Endothelial cell of umbilical vein (primary cell): ENCODE measurements around the gene FAM114A2. TPM values are rescaled to one million over a fixed set of nuclear protein-coding genes. Genes with fewer than 3 reads are reported as not detected.

Source experiments
- BruUV-seq: library from RNA; stranded (reverse); fragments of 400-500 nt; replicated peaks from 2 replicates; lab custom pipeline; 2021; lab: Mats Ljungman, UMichigan
- CTCF ChIA-PET: fragments of 300-600, 350-600 bp; sonication (Branson Sonifier 250); formaldehyde crosslinking; loops from one replicate; lab custom pipeline; 2021; ENCODE audit warnings: antibody characterized with exemption, inconsistent platforms; lab: Charles Lee
- POLR2A ChIA-PET: fragments of 300-600, 350-600 bp; sonication (Branson Sonifier 250); formaldehyde crosslinking; loops from one replicate; lab custom pipeline; 2021; ENCODE audit warnings: antibody characterized with exemption, inconsistent platforms; lab: Charles Lee
- DNase-seq: peaks from one replicate; pipeline ENCODE4 v3.0.0-alpha.2; 2011; ENCODE audit warnings: low read depth, low spot score
- FAIRE-seq: peaks from 2 replicates; lab custom pipeline; 2011; peaks lifted over from hg19 to GRCh38; lab: Jason Lieb, UNC
- H2AFZ ChIP-seq: 2 replicates; pipeline ENCODE4 v1.6.0; 2012; ENCODE audit warnings: low read depth, low read length, control low read depth, inconsistent platforms
- H3K27ac ChIP-seq: 2 replicates; pipeline ENCODE4 v1.5.1; 2011; ENCODE audit warnings: low read depth, mild to moderate bottlenecking, control low read depth, low read length, moderate library complexity; ENCODE audit not compliant: insufficient read depth
- H3K27me3 ChIP-seq, 2 experiments: 2 replicates each; pipeline versions ENCODE4 v1.6.0 to v1.6.1; 2011; ENCODE audit warnings: low read length in 2 of 2, mixed read lengths in 1 of 2; ENCODE audit not compliant: control insufficient read depth in 2 of 2, insufficient read depth in 2 of 2
- H3K36me3 ChIP-seq, 2 experiments: 2 replicates in 1 of 2; 3 replicates in 1 of 2; pipeline ENCODE4 v1.5.1; 2011; ENCODE audit warnings: low read length in 2 of 2, mild to moderate bottlenecking in 1 of 2, moderate library complexity in 1 of 2; ENCODE audit not compliant: control insufficient read depth in 2 of 2, insufficient read depth in 2 of 2; ENCODE audit errors: extremely low read depth in 1 of 2
- H3K4me1 ChIP-seq: 3 replicates; pipeline ENCODE4 v1.5.1; 2011; ENCODE audit warnings: mild to moderate bottlenecking, low read length; ENCODE audit not compliant: control insufficient read depth, insufficient read depth; ENCODE audit errors: extremely low read depth
- H3K4me2 ChIP-seq: 2 replicates; pipeline ENCODE4 v1.6.1; 2011; ENCODE audit warnings: low read length, control low read depth, mixed read lengths; ENCODE audit not compliant: insufficient read depth
- H3K4me3 ChIP-seq, 3 experiments: fragments of 200-600 bp in 1 of 3; sonication (generic), shearing (Covaris generic) in 1 of 3; replicated peaks in 1 of 3; 2 replicates each; pipeline ENCODE4 v1.5.1; 2011 to 2016; ENCODE audit warnings: control low read depth in 3 of 3, low read length in 3 of 3, mild to moderate bottlenecking in 2 of 3, inconsistent platforms in 1 of 3, low read depth in 1 of 3, moderate library complexity in 1 of 3; ENCODE audit not compliant: insufficient read depth in 1 of 3
- H3K79me2 ChIP-seq: 2 replicates; pipeline ENCODE4 v1.6.0; 2012; ENCODE audit warnings: low read length, inconsistent platforms; ENCODE audit not compliant: control insufficient read depth, insufficient read depth
- H3K9ac ChIP-seq: replicated peaks from 2 replicates; pipeline ENCODE3; 2011; ENCODE audit warnings: low read length, control low read depth; ENCODE audit not compliant: insufficient read depth; ENCODE audit errors: extremely low read depth
- H3K9me1 ChIP-seq: replicated peaks from 3 replicates; pipeline ENCODE4 v1.6.0; 2011; ENCODE audit warnings: mild to moderate bottlenecking, low read length; ENCODE audit not compliant: control insufficient read depth, insufficient read depth; ENCODE audit errors: extremely low read depth
- H3K9me3 ChIP-seq: replicated peaks from 2 replicates; pipeline ENCODE4 v1.5.1; 2012; ENCODE audit warnings: low read length, inconsistent platforms; ENCODE audit not compliant: control insufficient read depth, insufficient read depth
- H4K20me1 ChIP-seq: replicated peaks from 2 replicates; pipeline ENCODE3; 2011; ENCODE audit warnings: mild to moderate bottlenecking, low read length; ENCODE audit not compliant: control insufficient read depth, insufficient read depth; ENCODE audit errors: extremely low read depth
- EZH2 ChIP-seq: IDR thresholded peaks from 2 replicates; pipeline ENCODE4 v1.6.1; 2012; ENCODE audit warnings: borderline replicate concordance, low read depth, mild to moderate bottlenecking, moderate library complexity, low read length, inconsistent platforms; ENCODE audit not compliant: severe bottlenecking
- FOS ChIP-seq: IDR thresholded peaks from 2 replicates; pipeline ENCODE4 v1.6.1; 2011; ENCODE audit warnings: mild to moderate bottlenecking, low read length, moderate library complexity, borderline replicate concordance; ENCODE audit not compliant: insufficient read depth
- GATA2 ChIP-seq: IDR thresholded peaks from 2 replicates; pipeline ENCODE4 v1.7.0; 2011; ENCODE audit warnings: low read depth, mild to moderate bottlenecking, moderate library complexity, mixed read lengths, low read length; ENCODE audit not compliant: insufficient read length, insufficient read depth
- JUN ChIP-seq: IDR thresholded peaks from 2 replicates; pipeline ENCODE4 v1.6.1; 2011; ENCODE audit warnings: borderline replicate concordance, low read depth; ENCODE audit not compliant: insufficient read length, insufficient read depth
- MYC ChIP-seq: IDR thresholded peaks from one replicate; pipeline ENCODE4 v1.6.1; 2011; ENCODE audit warnings: mild to moderate bottlenecking, low read depth, low read length
- POLR2A ChIP-seq: IDR thresholded peaks from 2 replicates; pipeline ENCODE4 v1.6.1; 2012; ENCODE audit warnings: low read depth, mild to moderate bottlenecking, control low read depth, low read length
- POLR2AphosphoS5 ChIP-seq: IDR thresholded peaks from 2 replicates; pipeline ENCODE4 v1.6.1; 2012; ENCODE audit warnings: low read depth, mild to moderate bottlenecking, control low read depth, low read length, moderate library complexity; ENCODE audit not compliant: insufficient read depth
- dilution Hi-C: fragments of 300-500 bp; cut with MboI; formaldehyde crosslinking; loops from one replicate; pipeline ENCODE4 v1.15.0; 2019; ENCODE audit warnings: low sequenced_read_pairs; ENCODE audit not compliant: extremely low pct_ligation_motif_present
- intact Hi-C: fragments of 100-400 bp; cut with micrococcal nuclease; formaldehyde crosslinking; loops from one replicate; pipeline ENCODE4 v1.10.0; 2022
- polyA plus RNA-seq, 4 experiments: library from polyadenylated mRNA; depleted of rRNA in 3 of 4; stranded (reverse) in 3 of 4; unstranded in 1 of 4; fragments of >200 nt; gene quantifications; 2 replicates each; pipeline versions ENCODE4 v1.2.1 to v1.2.3, GENCODE V29; 2011 to 2012; ENCODE audit warnings: missing spikeins in 1 of 4
- total RNA-seq: library from RNA; stranded (reverse); gene quantifications from 2 replicates; pipeline ENCODE4 v1.2.3, GENCODE V29; 2021
- TF ChIP-seq, protein P1 (sequence below), 2 donors: IDR thresholded peaks; 1 replicate in 1 of 2; 2 replicates in 1 of 2; pipeline ENCODE4 v1.5.1; 2011; ENCODE audit warnings: low read length in 2 of 2, mild to moderate bottlenecking in 2 of 2, moderate library complexity in 2 of 2, control low read depth in 1 of 2, inconsistent platforms in 1 of 2, low read depth in 1 of 2; ENCODE audit not compliant: insufficient read depth in 1 of 2; ENCODE audit errors: extremely low read depth in 1 of 2
- TF ChIP-seq, protein P2 (sequence below): IDR thresholded peaks from 2 replicates; pipeline ENCODE4 v1.6.1; 2011; ENCODE audit not compliant: insufficient read depth, insufficient read length

FAM114A2 gene
- total and polyA plus RNA-seq, 2 donors (not counting 3 experiments of a cell fraction or from before 2014, with no cell fraction given) = 9.6 to 31.3 TPM

DNA sequence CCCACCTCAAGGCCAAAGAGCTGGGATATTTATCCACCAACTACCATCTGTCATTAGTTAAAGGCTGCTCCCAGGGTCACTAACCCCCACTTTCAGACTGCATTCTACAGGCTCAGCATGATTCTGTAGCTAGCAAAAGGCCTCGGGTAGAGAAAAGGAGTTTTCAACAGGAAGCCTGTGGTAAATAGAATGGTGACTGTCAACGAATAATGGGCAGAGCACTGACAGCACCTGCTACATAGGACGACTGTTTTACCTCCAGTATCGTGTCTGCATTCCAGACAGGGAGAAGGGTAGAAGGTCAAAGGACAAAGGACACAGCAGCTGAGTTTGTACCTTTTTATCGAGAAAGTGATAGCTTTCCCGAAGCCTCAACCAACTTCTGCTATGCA is 20.3 kb upstream of the FAM114A2 start:
- Histone ChIP-seq H3K4me3 (no peak overlapping the region), H3K9me1 (no peaks in the 10 kb centered on the region), H2AFZ (no peak overlapping the region), H3K27me3 (no peaks in the 10 kb centered on the region), H3K79me2 (no peaks in the 10 kb centered on the region), H3K27ac (no peak overlapping the region), H4K20me1 (no peaks in the 10 kb centered on the region), H3K36me3 (no peaks in the 10 kb centered on the region), H3K4me1 (no peaks in the 10 kb centered on the region), H3K9ac (no peak overlapping the region), H3K9me3 (no peaks in the 10 kb centered on the region), H3K4me2 (no peak overlapping the region)
- no peak for DNase-seq
- ChIA-PET POLR2A (no interaction called here), CTCF (interaction anchor here (1.0 to 3.2 kb wide), 7 partner anchors 8 to 346 kb away, joined by 3 to 26 read pairs (median 4); no protein-coding TSS in a partner anchor)
- intact Hi-C loops (no loop called here), dilution Hi-C loops (no loop called here)
- no peak for FAIRE-seq
- BruUV-seq = no TSS peak
- TF ChIP-seq POLR2AphosphoS5 (no peak), POLR2A (no peak), EZH2 (no peak), JUN (no peak), MYC (no peak), FOS (no peak), GATA2 (no peak)
- TF ChIP-seq, protein P1, sequence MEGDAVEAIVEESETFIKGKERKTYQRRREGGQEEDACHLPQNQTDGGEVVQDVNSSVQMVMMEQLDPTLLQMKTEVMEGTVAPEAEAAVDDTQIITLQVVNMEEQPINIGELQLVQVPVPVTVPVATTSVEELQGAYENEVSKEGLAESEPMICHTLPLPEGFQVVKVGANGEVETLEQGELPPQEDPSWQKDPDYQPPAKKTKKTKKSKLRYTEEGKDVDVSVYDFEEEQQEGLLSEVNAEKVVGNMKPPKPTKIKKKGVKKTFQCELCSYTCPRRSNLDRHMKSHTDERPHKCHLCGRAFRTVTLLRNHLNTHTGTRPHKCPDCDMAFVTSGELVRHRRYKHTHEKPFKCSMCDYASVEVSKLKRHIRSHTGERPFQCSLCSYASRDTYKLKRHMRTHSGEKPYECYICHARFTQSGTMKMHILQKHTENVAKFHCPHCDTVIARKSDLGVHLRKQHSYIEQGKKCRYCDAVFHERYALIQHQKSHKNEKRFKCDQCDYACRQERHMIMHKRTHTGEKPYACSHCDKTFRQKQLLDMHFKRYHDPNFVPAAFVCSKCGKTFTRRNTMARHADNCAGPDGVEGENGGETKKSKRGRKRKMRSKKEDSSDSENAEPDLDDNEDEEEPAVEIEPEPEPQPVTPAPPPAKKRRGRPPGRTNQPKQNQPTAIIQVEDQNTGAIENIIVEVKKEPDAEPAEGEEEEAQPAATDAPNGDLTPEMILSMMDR (IDR thresholded peaks at IDR 0.05; ENCODE audit: extremely low read depth in 1 of 2, insufficient read depth in 1 of 2, low read depth in 1 of 2, low read length in 2 of 2) = no peak
- TF ChIP-seq, protein P2, sequence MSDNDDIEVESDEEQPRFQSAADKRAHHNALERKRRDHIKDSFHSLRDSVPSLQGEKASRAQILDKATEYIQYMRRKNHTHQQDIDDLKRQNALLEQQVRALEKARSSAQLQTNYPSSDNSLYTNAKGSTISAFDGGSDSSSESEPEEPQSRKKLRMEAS = no peak
